HG03469 (cell line): ENCODE results near the gene TIGD1.

Experiments
- ATAC-seq: cut with Tn5 transposase; IDR thresholded peaks from one replicate; pipeline ENCODE4 v1.9.1; 2021; ENCODE audit warnings: mild to moderate bottlenecking, moderate library complexity, moderate number of reproducible peaks; ENCODE audit not compliant: unreplicated experiment

The TIGD1 gene

GRCh38 chr2:232524771-232525170 lies 25.6 kb downstream of the TIGD1 start:
- ATAC-seq = no peak

DNA sequence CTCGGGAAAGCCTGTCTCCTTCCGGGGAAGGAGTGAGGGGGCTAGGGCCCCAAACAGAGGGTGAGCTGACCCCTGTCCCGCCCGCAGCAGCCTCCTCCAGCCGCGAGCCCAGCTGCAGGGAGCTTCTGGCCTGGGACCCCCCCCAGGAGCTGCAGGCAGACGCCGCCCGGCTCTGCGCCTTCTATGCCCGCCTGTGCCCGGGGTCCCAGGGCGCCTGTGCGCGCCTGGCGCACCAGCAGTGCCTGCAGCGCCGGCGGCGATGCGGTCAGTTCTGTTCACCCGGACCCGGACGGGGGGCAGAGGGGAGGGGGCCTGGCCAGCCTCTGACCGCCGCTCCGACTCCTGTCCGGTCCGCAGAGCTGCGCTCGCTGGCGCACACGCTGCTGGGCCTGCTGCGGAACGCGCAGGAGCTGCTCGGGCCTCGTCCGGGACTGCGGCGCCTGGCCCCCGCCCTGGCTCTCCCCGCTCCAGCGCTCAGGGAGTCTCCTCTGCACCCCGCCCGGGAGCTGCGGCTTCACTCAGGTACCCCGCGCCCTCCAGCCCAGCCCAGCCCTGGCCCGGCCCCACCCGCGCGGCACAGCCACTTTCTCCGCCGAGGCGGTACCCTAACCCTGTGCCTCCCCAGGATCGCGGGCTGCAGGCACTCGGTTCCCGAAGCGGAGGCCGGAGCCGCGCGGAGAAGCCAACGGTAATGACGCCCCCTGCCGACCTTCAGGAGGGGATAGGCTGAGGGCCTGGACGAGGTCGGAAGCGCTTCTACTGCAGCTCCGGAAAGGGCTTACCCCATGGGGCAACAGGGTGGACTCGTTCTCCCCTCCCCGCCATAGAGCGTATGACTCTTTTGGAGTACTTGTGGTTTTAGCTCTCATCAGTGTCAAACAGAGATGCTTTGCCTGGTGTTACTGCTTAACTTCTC lies 26.4 kb downstream of the TIGD1 start:
- no peak for ATAC-seq

GRCh38 chr2:232523402-232523681 lies 27.0 kb downstream of the TIGD1 start:
- ATAC-seq = no peak

DNA sequence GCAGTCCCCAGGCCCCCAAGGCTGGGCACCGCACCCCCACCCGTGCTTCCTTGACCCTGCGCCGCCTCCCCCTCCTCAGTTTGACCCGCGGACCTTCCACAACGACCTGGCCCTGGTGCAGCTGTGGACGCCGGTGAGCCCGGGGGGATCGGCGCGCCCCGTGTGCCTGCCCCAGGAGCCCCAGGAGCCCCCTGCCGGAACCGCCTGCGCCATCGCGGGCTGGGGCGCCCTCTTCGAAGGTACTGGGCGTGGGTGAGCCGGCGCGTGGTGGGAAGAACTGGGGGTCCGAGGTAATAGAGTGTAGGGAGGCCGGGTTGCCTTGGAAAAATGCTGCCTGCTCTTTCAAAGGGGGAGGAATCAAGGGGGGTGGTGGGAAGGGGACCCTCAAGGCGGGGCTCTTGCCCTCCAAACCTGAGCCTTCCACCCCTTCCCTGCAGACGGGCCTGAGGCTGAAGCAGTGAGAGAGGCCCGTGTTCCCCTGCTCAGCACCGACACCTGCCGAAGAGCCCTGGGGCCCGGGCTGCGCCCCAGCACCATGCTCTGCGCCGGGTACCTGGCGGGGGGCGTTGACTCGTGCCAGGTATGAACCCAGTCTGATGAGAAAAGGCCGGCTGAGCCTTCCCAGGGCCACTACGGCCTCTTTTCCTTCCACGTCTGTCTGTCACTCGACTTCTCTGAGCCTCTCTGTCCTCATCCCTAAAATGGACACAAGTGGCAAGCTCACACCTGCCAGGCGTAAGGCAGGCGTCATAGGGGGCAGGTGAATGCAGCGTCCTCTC lies 27.5 kb downstream of the TIGD1 start:
- ATAC-seq = no peak

GRCh38 chr2:232521959-232522622 lies 28.3 kb downstream of the TIGD1 start:
- no peak for ATAC-seq

- ATAC-seq = no peak
These were observed 29.3 kb downstream of the TIGD1 start for GRCh38 chr2:232521098-232521497.

DNA sequence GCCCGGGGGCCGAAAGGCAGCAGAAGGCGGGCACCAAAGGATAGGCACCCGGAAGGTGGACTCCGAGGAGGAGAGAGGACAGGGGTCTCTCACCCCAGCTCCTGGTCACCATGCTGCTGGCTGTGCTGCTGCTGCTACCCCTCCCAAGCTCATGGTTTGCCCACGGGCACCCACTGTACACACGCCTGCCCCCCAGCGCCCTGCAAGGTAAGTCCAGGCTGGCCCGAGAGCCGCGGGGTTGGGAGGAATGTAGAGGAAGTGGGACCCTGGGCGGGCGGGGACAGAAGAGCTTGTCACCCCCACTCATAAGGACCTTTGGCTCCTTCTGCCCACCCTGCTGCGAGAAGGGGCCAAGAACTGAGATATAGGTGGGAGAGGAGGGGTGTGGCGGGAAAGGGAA lies 29.9 kb downstream of the TIGD1 start:
- no peak for ATAC-seq

DNA sequence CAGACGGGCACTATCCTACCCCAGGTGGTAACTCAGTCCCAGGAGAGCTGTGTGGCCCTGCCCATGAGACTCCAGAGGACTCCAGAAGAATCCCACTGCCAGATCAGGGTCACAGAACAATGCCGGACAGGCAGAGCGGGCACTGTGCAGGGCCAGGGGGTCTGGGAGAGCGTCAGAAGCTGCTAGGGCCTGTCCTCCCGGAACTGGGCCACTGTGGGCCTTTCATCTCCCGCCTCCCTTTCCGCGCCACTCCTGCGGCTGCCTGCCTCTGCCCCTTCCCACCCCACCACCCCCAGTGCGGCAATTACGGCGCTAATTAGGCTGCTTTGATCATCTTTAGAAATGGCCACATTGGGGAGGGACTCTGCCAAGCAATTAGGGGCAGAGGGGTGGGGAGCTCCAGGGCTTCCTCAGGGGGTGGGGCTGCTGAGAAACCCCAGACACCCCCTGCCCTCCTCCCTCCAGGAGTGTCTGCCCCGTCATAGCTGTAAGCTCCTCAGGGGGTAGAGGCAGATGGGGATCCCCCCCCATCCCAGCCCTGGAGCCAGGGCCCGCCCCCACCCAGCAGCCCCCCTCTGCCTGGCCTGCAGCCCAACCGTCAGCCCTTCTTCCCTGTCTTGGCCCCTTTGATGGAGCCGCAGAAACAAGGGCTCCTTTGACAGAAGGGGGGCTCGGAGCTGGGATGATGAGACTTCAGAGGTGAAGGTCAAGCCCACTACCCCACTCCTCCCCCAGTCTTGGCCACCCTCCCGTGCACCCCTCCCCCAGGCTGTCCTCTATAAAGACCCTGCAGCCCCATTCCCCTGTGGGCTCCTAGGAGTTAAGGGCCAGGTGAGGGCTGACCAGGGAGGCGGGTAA lies 30.5 kb downstream of the TIGD1 start, which contains the start of gene PRSS56:
TSS of gene PRSS56 (plus strand) at position 808 of the 858 bp plus-strand sequence. CDS start 211 bp downstream, outside the sequence.
- no peak for ATAC-seq

DNA sequence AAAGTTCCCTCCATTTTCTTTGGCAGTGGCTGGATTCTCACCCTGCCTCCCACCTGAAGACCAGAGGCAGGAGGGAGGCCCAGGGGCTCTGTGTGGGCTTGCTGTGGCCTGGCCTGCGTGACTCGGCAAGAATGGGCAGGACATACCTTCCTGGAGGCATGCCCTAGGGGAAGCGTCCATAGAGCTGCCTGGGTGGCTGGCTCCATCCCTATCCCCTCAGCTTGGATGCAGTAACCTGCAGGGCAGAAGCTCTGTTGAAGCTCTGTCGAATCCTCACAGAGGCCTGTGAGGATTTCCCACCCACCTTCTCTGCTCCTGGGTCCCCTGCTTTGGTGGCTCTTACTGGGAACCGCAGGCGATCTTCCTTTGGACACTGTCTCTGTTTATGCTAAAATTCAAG lies 31.5 kb downstream of the TIGD1 start:
- no peak for ATAC-seq

DNA sequence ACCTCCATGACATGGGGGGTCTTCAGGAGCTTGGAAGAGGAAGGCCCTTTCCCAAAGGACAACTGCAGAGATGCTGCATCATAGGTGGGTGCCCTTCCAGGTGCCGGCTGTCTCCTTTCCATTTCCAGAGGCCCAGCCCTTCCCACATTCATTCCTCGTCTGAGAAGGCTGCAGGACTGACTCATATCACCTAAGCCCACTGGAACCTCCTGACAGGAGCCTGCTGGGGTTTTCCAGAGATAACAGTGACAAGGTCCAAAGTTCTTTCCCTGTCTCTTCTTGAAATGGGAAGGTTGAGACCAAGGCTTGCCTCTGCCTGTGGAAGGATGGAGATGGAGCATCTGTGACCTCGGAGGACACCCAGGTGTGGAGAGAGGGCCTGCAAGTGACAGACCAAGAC lies 33.8 kb downstream of the TIGD1 start:
- ATAC-seq = no peak

- no peak for ATAC-seq
These were observed 34.7 kb downstream of the TIGD1 start for GRCh38 chr2:232515639-232516038.

GRCh38 chr2:232513353-232513752 lies 37.0 kb downstream of the TIGD1 start:
- no peak for ATAC-seq

GRCh38 chr2:232512602-232513001 lies 37.8 kb downstream of the TIGD1 start:
- ATAC-seq = no peak

DNA sequence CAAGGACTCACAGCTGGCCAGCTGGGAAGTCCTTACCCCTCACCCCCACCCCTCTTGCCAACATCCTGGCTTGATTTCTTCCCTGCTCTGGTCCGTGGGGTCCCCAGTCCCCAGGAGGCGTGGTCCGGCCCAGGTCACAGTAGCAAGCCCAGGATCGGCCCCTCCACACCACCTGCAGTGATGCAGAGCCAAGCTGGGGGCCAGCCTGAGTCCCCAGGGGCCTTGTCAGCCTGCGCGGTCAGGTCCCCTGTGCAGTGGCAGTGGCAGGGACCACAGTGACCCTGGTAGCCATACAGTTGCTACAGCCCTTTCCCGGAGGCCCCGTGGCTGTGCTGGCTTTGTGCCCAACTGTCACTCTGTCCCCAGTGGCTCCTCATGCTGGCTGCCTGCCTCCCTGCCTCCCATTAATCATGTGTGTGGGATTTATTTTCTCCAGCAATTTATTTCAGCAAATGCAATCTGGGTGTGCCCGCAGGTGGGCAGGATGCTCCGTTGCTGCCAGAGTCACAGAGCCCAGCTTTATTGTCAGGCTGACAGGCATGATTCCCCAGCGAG lies 38.9 kb downstream of the TIGD1 start:
- ATAC-seq = no peak

GRCh38 chr2:232508251-232508650 lies 42.1 kb downstream of the TIGD1 start:
- no peak for ATAC-seq

- no peak for ATAC-seq
These were observed 43.6 kb downstream of the TIGD1 start for GRCh38 chr2:232506709-232507108.

DNA sequence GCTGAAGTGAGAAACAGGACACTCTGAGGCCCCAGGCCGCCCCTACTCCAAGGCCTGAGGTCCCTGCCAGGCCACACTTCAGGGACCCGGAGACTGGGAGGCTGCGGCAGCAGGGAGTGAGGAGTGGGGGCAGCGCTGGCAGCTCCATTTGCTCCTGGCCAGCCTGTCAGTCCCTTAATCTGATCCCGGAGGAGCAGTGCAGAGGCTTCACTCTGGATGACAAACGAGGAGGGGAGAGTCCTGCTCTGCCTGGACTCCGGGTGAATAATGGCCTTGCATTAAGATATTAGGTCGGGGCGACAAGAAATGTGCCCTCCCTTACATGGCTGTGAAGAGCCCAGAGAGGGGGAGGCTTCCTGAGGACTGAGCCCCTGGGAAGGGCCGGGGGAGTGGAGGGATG lies 44.5 kb downstream of the TIGD1 start:
- no peak for ATAC-seq

DNA sequence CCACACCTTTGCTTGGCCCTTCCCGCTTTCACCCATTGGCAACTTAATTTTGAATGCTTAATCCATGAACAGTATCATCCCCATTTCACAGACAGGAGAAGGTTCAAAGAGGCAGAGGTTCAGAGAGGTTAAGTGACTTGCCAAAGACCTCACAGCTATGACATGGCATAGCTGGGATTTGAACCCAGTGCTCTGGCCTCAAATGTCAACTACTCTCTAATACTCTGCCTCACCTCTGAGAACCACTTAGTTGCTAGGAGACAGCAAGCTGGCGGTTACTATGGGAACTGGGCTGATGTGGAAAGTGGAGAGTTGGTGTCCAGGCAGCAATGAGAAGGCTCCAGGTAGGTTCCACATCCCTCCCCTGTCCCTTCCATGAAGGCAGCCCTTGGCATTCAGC lies 45.9 kb downstream of the TIGD1 start:
- ATAC-seq = no peak

- no peak for ATAC-seq
These were observed 46.5 kb downstream of the TIGD1 start for GRCh38 chr2:232503809-232504323.
